ENCODE results near the gene TMEM132D.

TMEM132D gene

GRCh38 chr12:129746318-129746717, 157.5 kb downstream of the TMEM132D start:
- TF ChIP-seq CTCF (conservative IDR thresholded peaks at IDR 0.05; ENCODE audit: low read depth): no peak
- no peak overlapping the region for H3K27ac ChIP-seq
- POLR2A ChIA-PET (ENCODE audit: low non-redundant PET): no interaction called here
- CTCF ChIA-PET: no interaction called here
- no peak for DNase-seq (ENCODE audit: low spot score)

DNA sequence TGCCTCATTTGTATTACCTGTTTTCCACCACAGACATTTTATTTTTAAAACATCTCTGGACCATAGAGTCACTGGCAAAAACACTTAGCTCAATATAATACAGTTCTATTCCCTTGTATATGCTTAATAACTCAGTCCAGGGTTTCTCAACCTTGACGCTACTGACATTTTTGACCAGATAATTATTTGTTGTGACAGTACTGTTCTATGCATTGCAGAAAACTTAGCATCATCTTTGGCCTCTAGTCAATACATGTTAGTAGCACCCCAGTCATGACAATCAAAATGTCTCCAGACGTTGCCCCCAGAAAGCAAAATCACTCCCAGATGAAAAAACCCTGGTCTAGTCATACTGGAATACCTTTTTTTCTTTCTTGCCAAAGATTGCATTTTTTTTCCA, 174.7 kb downstream of the TMEM132D start:
- ChIA-PET POLR2A (ENCODE audit: low non-redundant PET) (no interaction called here), CTCF (no interaction called here)
- H3K27ac ChIP-seq: no peak overlapping the region
- DNase-seq (ENCODE audit: low spot score): no peak
- TF ChIP-seq CTCF (conservative IDR thresholded peaks at IDR 0.05; ENCODE audit: low read depth): no peak

DNA sequence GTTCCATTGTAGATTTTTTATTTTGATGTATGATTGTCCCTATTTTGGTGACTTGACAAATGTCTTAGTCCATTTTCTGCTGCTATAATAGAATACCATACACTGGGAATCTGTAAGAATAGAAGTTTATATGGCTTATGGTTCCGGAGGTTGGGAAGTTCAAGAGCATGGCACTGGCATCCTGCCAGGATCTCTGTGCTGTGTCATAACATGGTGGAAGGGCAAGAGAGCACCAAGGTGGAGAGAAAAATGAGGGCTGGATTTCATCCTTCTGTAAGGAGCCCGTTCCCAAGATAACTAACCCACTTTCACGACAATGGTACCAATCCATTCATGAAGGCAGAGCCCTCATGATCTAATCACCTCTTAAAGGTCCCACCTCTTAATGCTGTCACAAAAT, 176.7 kb downstream of the TMEM132D start:
- ChIA-PET CTCF (no interaction called here), POLR2A (ENCODE audit: low non-redundant PET) (no interaction called here)
- no peak overlapping the region for H3K27ac ChIP-seq
- no peak for TF ChIP-seq CTCF (conservative IDR thresholded peaks at IDR 0.05; ENCODE audit: low read depth)
- DNase-seq (ENCODE audit: low spot score): no peak

GRCh38 chr12:129723260-129723659, 180.6 kb downstream of the TMEM132D start:
- POLR2A ChIA-PET (ENCODE audit: low non-redundant PET): no interaction called here
- no peak for DNase-seq (ENCODE audit: low spot score)
- TF ChIP-seq CTCF (conservative IDR thresholded peaks at IDR 0.05; ENCODE audit: low read depth): no peak
- CTCF ChIA-PET: no interaction called here
- no peak overlapping the region for H3K27ac ChIP-seq

DNA sequence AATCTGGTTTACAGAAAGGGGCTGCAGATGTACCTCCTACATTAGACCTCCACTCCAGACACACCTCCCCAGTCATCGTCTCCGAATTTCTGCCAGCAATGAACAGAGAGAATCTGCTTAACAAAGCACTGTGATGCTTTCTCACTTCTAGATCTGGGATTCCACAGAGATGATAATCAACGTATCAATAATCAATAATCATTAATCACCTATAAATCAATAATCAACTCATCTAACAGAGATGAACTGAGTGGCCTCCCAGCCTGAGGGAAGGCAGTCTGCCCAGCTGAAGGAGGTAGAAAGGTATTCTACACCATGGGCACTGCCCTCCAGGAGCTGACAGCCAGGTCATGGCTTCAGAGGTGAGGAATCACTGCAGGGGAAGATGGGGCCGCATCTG, 183.2 kb downstream of the TMEM132D start:
- no peak for TF ChIP-seq CTCF (conservative IDR thresholded peaks at IDR 0.05; ENCODE audit: low read depth)
- H3K27ac ChIP-seq: no peak overlapping the region
- ChIA-PET CTCF (no interaction called here), POLR2A (ENCODE audit: low non-redundant PET) (no interaction called here)
- no peak for DNase-seq (ENCODE audit: low spot score)

DNA sequence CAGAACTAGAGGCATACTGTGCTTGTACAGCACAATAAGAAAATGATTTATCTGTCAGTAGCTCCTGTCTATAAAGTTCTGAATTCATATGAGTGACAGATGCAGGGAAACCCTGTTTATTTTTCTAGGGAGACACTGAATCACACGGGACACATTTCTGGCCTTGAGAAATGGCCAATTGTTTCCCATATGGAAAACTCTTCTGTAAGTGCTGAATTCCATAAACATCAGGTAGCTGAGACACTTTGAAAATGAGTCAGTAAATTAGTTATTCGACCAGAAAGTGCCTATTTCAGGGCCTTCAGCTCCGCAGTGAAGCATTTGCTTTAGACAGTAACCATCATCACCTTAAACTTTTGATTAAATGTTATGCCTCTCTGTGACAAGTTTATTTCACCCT, 184.4 kb downstream of the TMEM132D start:
- ChIA-PET CTCF (no interaction called here), POLR2A (ENCODE audit: low non-redundant PET) (no interaction called here)
- no peak for TF ChIP-seq CTCF (conservative IDR thresholded peaks at IDR 0.05; ENCODE audit: low read depth)
- DNase-seq (ENCODE audit: low spot score): no peak
- H3K27ac ChIP-seq: no peak overlapping the region

DNA sequence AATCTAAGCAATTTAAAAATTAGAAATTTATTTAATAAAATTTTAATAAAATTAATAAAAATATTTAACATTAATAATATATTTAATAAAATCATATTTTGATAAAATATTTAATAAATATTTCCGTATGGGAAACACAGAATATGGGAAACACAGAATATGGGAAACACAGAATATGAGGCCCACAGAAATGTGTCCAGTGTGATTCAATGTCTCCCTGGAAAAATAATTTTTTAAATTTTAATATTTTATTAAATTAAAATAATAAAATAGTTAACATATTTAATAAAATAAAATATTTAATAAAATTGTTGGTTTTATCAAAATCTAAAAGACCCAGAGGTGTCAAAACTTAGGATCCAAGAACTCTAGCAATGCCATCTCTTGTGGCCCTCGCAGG, 186.4 kb downstream of the TMEM132D start:
- no peak overlapping the region for H3K27ac ChIP-seq
- TF ChIP-seq CTCF (conservative IDR thresholded peaks at IDR 0.05; ENCODE audit: low read depth): no peak
- ChIA-PET CTCF (interaction anchor here (0.6 kb wide), 1 partner anchor 492 kb away, joined by 6 read pairs; no protein-coding TSS in a partner anchor), POLR2A (ENCODE audit: low non-redundant PET) (no interaction called here)
- DNase-seq (ENCODE audit: low spot score): no peak

All from RWPE1 (cell line).